GM19438 (cell line): ENCODE data around the gene MICB.
"Not testable (repeated sequence)": the region's sequence is repeated elsewhere in the genome, so short reads cannot be mapped to it uniquely, and the experiment has no call there.

ENCODE experiments used
- ATAC-seq: cut with Tn5 transposase; IDR thresholded peaks from one replicate; pipeline ENCODE4 v1.9.1; 2021; ENCODE audit warnings: low read depth; ENCODE audit not compliant: unreplicated experiment

MICB gene

GRCh38 chr6:31498748-31499147, 803 bp downstream of the MICB start:
- no peak for ATAC-seq

GRCh38 chr6:31499648-31500047, 1.7 kb downstream of the MICB start:
- not testable (repeated sequence) for ATAC-seq

GRCh38 chr6:31502586-31502985, 4.6 kb downstream of the MICB start:
- no peak for ATAC-seq

GRCh38 chr6:31509036-31509435, 11.1 kb downstream of the MICB start:
- not testable (repeated sequence) for ATAC-seq

GRCh38 chr6:31510007-31510406, 12.1 kb downstream of the MICB start:
- ATAC-seq, result no peak

- ATAC-seq, result no peak
Observed at GRCh38 chr6:31513456-31514165, 15.7 kb downstream of the MICB start.

GRCh38 chr6:31521835-31522234, 23.9 kb downstream of the MICB start:
- no peak for ATAC-seq

GRCh38 chr6:31525553-31525931, 27.6 kb downstream of the MICB start:
- no peak for ATAC-seq

GRCh38 chr6:31525932-31526591, 28.1 kb downstream of the MICB start:
- ATAC-seq, result no peak

- ATAC-seq, result no peak
Observed at GRCh38 chr6:31528307-31528777, 30.4 kb downstream of the MICB start.

GRCh38 chr6:31528821-31529328, 30.9 kb downstream of the MICB start, which contains the start of gene MCCD1:
Gene MCCD1, plus strand, starts transcription at chr6:31528962. Its CDS starts 53 bp downstream, at chr6:31529015.
- no peak for ATAC-seq

GRCh38 chr6:31529329-31530150, 31.6 kb downstream of the MICB start:
- no peak for ATAC-seq

- ATAC-seq, result no peak
Observed at GRCh38 chr6:31530659-31531058, 32.7 kb downstream of the MICB start.

- ATAC-seq, result no peak
Observed at GRCh38 chr6:31531162-31531561, 33.2 kb downstream of the MICB start.

GRCh38 chr6:31531771-31532643, 34.1 kb downstream of the MICB start:
- no peak for ATAC-seq

- ATAC-seq, result no peak
Observed at GRCh38 chr6:31532644-31533454, 34.9 kb downstream of the MICB start.

GRCh38 chr6:31533455-31533841, 35.5 kb downstream of the MICB start:
- ATAC-seq, result no peak

- ATAC-seq, result no peak
Observed at GRCh38 chr6:31534011-31534410, 36.1 kb downstream of the MICB start.

- ATAC-seq, result no peak
Observed at GRCh38 chr6:31534521-31535040, 36.6 kb downstream of the MICB start.
